Measurements from ENCODE around the gene PCSK9.
"Not testable (repeated sequence)": the region's sequence is repeated elsewhere in the genome, so short reads cannot be mapped to it uniquely, and the experiment has no call there.

PCSK9 gene

DNA sequence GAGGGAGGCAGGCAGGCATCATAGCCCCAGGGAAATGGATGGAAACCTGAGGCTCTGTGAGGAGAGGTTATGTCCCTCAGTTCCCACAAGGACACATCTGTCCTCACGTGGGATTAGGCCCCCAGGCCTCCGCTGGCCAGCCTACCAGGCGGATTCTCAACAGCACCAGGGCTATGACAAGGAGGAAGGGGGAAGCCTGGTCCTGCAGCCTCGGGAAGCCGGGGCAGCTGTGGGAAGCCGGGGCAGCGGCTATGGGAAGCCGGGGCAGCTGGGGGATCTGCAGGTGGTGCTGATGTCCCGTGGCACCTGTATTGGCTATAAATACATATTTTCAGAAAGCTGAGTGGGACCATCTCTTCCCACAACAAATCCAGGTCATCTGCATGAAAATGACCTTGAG lies 21.0 kb upstream of the PCSK9 start:
- TF ChIP-seq, protein P1, sequence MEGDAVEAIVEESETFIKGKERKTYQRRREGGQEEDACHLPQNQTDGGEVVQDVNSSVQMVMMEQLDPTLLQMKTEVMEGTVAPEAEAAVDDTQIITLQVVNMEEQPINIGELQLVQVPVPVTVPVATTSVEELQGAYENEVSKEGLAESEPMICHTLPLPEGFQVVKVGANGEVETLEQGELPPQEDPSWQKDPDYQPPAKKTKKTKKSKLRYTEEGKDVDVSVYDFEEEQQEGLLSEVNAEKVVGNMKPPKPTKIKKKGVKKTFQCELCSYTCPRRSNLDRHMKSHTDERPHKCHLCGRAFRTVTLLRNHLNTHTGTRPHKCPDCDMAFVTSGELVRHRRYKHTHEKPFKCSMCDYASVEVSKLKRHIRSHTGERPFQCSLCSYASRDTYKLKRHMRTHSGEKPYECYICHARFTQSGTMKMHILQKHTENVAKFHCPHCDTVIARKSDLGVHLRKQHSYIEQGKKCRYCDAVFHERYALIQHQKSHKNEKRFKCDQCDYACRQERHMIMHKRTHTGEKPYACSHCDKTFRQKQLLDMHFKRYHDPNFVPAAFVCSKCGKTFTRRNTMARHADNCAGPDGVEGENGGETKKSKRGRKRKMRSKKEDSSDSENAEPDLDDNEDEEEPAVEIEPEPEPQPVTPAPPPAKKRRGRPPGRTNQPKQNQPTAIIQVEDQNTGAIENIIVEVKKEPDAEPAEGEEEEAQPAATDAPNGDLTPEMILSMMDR (IDR thresholded peaks at IDR 0.05; ENCODE audit: extremely low read depth, insufficient read depth, missing control alignments) = no peak
- no peak for DNase-seq (ENCODE audit: low spot score)
- in situ Hi-C loops (cut with MboI; ENCODE audit: low pct_unique_long_range_greater_than_20kb, low sequenced_read_pairs, unreplicated experiment) = no loop called here

DNA sequence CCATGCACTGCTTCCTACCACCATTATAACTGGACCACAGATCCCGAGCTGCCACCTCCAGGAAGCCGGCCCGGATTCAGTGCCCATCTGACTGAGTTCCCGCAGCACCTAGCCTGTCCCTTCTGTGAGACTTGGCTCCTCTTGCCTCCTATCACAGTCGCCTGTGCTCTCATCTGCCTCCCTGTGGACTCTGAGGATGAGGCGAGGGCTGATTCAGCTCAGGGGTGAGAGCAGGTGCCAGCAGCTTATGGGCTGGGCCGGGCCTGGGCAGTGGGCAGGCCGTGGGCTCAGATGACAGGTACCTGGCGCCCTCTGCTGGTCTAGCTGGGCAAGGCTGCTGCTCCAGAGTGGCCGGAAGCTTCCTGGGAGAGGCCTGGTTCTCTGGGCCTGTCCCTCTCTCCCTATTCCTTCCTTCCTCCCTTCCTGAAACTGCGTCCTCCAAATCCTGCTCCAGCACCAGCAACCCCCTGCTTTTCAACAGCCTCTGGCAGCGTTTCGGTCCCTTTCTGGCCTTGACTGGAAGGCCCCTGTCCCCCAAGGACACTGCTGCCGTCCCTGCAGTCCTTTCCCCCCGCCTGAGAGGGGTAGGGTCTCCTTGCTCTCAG lies 17.3 kb upstream of the PCSK9 start:
- DNase-seq (ENCODE audit: low spot score) = peak; percentile 86
- TF ChIP-seq, protein P1 (IDR thresholded peaks at IDR 0.05; ENCODE audit: extremely low read depth, insufficient read depth, missing control alignments) = peak; percentile 94
- in situ Hi-C loops (cut with MboI; ENCODE audit: low pct_unique_long_range_greater_than_20kb, low sequenced_read_pairs, unreplicated experiment) = no loop called here

DNA sequence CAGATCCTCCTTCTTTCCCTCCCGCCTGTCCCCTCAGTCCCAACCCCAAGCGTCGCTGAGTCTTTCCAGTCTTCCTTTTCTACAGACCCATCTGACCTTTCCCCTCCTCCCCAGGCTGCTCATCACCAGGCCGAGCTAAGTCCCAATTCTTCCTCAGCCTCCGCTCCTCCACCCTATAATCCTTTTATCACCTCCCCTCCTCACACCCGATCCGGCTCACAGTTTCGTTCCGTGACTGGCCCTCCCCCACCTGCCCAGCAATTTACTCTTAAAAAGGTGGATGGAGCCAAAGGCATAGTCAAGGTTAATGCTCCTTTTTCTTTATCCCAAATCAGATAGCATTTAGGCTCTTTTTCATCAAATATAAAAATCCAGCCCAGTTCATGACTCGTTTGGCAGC lies 15.2 kb upstream of the PCSK9 start:
- in situ Hi-C loops (cut with MboI; ENCODE audit: low pct_unique_long_range_greater_than_20kb, low sequenced_read_pairs, unreplicated experiment); DNase-seq (ENCODE audit: low spot score): not testable (repeated sequence)

DNA sequence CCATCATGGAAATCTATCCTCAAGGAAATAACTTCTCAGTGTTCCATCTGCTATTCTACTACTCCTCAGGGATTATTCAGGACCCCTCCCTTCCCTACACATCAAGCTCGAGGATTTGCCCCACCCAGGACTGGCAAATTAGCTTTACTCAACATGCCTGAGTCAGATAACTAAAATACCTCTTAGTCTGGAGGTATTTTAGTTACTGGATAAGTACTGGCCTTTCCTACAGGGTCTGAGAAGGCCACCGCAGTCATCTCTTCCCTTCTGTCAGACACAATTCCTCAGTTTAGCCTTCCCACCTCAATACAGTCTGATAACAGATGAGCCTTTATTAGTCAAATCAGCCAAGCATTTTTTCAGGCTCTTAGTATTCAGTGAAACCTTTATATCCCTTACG lies 12.7 kb upstream of the PCSK9 start:
- in situ Hi-C loops (cut with MboI; ENCODE audit: low pct_unique_long_range_greater_than_20kb, low sequenced_read_pairs, unreplicated experiment); DNase-seq (ENCODE audit: low spot score): not testable (repeated sequence)

DNA sequence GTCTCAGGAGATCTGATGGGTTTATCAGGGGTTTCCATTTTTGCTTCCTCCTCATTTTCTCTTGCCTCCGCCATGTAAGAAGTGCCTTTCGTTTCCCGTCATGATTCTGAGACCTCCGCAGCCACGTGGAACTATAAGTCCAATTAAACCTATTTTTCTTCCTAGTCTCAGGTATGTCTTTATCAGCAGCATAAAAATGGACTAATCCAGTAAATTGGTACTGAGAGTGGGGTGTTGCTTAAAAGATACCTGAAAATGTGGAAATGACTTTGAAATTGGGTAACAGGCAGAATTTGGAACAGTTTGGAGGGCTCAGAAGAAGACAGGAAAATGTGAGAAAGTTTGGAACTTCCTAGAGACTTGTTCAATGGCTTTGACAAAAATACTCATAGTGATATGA lies 8.2 kb upstream of the PCSK9 start:
- in situ Hi-C loops (cut with MboI; ENCODE audit: low pct_unique_long_range_greater_than_20kb, low sequenced_read_pairs, unreplicated experiment); DNase-seq (ENCODE audit: low spot score): not testable (repeated sequence)

DNA sequence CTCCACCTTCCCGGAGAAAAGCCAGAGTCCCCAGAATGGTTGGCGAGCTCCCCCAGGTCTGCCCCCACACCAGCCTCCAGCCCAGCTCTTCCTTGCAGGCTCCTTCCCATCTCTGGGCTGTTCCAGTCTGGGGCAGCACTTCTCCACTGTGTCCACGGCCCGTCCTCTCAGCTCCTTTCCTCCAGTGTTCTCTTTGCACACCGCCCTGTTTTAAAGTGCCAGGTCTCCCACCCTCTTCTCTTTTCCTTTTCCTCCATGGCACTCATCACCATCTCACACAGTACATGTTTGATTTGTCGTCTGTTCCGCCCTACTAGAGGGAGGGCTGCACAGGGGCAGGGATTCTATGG lies 6.1 kb upstream of the PCSK9 start:
- in situ Hi-C loops (cut with MboI; ENCODE audit: low pct_unique_long_range_greater_than_20kb, low sequenced_read_pairs, unreplicated experiment) = no loop called here
- TF ChIP-seq, protein P1 (IDR thresholded peaks at IDR 0.05; ENCODE audit: extremely low read depth, insufficient read depth, missing control alignments) = no peak
- DNase-seq (ENCODE audit: low spot score) = no peak

DNA sequence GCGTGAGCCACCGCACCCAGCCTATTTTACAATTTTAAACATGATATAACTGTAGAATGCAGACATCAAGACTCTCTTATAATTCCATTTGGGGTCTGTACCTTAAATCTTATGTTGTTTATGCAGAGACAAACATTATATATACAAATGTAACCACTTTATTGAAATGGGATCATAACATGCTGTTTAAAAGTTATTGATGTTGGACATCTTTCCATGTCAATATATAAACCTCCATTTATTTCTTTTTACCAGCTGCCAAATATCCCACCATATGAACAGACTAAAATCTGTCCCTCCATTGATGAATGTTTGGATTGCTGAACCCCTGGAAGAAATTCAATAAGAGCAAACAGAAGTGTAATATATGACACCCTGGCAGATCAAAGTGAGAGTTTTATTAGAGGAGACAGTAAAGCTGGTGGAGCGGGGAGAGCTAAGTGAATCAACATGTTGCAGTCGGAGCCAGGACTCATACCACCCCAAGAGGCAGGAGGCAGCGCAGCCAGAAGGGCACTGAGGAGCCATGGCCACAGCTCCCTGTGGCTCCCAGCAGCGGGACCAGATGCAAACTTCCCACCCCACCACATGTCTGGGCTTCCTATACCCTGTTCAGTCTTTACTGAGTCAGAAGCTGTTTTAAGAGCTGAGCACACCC lies 4.7 kb upstream of the PCSK9 start:
- TF ChIP-seq, protein P1 (IDR thresholded peaks at IDR 0.05; ENCODE audit: extremely low read depth, insufficient read depth, missing control alignments) = no peak
- no peak for DNase-seq (ENCODE audit: low spot score)
- in situ Hi-C loops (cut with MboI; ENCODE audit: low pct_unique_long_range_greater_than_20kb, low sequenced_read_pairs, unreplicated experiment) = no loop called here

DNA sequence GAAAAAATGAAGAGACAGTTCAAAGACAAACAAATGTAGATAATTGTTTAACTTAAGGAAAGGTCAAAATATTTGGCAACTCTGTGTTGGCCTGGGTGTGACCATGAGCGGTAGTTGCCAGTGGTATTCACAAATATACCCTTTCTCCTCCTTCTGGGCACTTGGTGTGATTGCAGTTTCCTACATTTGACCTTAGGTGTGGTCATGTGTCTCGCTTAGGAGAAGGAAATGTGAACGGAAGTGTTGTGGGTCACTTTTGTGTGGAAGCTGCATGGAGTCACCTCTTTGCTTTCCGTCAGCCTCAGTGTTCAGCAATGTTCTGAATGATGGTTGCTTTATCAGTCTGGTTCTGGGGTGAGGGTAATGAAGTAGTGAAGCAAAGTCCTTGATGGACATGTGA lies 3.4 kb upstream of the PCSK9 start:
- DNase-seq (ENCODE audit: low spot score) = no peak
- TF ChIP-seq, protein P1 (IDR thresholded peaks at IDR 0.05; ENCODE audit: extremely low read depth, insufficient read depth, missing control alignments) = no peak
- in situ Hi-C loops (cut with MboI; ENCODE audit: low pct_unique_long_range_greater_than_20kb, low sequenced_read_pairs, unreplicated experiment) = no loop called here

Measured in GM13977 (cell line).